ENCODE results near the gene DIDO1.

Gene DIDO1

DNA sequence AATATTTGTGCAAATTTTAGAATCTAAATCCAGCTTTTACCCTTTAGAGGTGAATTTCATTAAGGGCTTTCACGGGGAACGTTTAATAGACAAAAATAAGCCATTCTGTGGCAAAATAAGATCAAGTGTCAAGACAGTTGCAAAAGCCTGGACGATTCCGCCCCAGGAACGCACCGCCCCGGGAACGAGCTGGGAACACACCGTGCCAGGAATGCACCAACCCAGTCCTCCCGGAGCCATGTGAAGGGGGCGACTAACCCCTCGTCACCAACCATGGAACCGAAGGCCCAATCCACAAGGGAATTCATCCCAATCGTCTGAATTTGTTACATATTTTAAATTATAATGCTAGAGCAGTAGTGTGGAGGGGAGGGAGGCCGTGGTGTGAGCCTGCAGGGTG lies 43.9 kb downstream of the DIDO1 start:
- TF ChIP-seq EP300 (IDR thresholded peaks at IDR 0.05; ENCODE audit: borderline replicate concordance): no peak
- no peak for TF ChIP-seq EGR1 (IDR thresholded peaks at IDR 0.05)
- TF ChIP-seq CREB1 (IDR thresholded peaks at IDR 0.05; ENCODE audit: low read depth): no peak
- no peak for TF ChIP-seq NFIC (IDR thresholded peaks at IDR 0.05)
- TF ChIP-seq ZBTB7A (IDR thresholded peaks at IDR 0.05; ENCODE audit: low read depth): no peak
- no peak for TF ChIP-seq TCF12 (IDR thresholded peaks at IDR 0.05; ENCODE audit: low read depth)
- TF ChIP-seq YY1 (IDR thresholded peaks at IDR 0.05; ENCODE audit: low read depth): no peak
- TF ChIP-seq CEBPB (IDR thresholded peaks at IDR 0.05): no peak
- TF ChIP-seq TEAD4 (IDR thresholded peaks at IDR 0.05): no peak
- TF ChIP-seq FOXM1 (IDR thresholded peaks at IDR 0.05; ENCODE audit: borderline replicate concordance, low read depth): no peak
- no peak for TF ChIP-seq RAD21 (IDR thresholded peaks at IDR 0.05; ENCODE audit: low read depth)

DNA sequence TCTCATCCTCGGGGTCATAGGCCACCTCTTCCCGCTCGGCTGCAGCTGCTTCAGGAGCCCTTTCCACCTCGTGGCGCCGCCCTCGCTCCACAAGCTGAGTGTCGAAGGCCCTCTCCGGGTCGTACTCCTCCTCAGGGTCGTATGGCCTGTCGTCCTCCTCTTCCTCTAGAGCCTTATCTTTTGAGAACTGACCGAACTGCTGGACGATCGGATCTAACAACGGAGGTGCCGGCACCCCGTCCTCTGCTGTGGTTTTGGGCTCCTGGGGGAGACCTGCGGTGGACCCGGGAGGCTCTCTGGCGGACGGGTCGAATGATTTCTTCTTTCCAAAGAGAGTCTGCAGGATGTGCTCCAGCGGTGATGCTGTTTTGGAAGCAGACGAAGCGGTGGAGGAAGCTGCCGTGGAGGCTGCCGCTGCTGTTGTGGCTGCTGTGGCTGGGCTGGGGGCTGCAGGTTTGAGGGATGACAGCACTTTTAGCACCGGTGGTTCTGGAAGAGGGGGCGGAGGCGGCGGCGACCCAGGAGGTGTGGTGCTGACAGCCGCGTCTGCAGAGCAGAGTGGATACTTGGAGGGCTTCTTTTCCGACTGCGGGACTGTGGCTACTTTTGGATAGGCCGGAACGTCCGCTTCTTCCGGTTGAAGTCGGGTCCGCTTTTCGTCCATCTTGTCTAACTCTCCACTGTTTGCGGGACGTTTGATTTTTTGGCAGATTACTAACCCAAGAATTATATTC lies 44.5 kb downstream of the DIDO1 start:
- TF ChIP-seq CREB1 (IDR thresholded peaks at IDR 0.05; ENCODE audit: low read depth) (no peak), FOXM1 (IDR thresholded peaks at IDR 0.05; ENCODE audit: borderline replicate concordance, low read depth) (no peak), TEAD4 (IDR thresholded peaks at IDR 0.05) (no peak), EGR1 (IDR thresholded peaks at IDR 0.05) (no peak), RAD21 (IDR thresholded peaks at IDR 0.05; ENCODE audit: low read depth) (no peak), ZBTB7A (IDR thresholded peaks at IDR 0.05; ENCODE audit: low read depth) (no peak), NFIC (IDR thresholded peaks at IDR 0.05) (no peak), TAF1 (IDR thresholded peaks at IDR 0.05; ENCODE audit: low read depth) (no peak), EP300 (IDR thresholded peaks at IDR 0.05; ENCODE audit: borderline replicate concordance) (no peak), CEBPB (IDR thresholded peaks at IDR 0.05) (no peak)
- TF ChIP-seq, protein P1, sequence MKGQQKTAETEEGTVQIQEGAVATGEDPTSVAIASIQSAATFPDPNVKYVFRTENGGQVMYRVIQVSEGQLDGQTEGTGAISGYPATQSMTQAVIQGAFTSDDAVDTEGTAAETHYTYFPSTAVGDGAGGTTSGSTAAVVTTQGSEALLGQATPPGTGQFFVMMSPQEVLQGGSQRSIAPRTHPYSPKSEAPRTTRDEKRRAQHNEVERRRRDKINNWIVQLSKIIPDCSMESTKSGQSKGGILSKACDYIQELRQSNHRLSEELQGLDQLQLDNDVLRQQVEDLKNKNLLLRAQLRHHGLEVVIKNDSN (IDR thresholded peaks at IDR 0.05): no peak
- TF ChIP-seq, protein P2, sequence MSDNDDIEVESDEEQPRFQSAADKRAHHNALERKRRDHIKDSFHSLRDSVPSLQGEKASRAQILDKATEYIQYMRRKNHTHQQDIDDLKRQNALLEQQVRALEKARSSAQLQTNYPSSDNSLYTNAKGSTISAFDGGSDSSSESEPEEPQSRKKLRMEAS (IDR thresholded peaks at IDR 0.05): no peak
- TF ChIP-seq, protein P3, sequence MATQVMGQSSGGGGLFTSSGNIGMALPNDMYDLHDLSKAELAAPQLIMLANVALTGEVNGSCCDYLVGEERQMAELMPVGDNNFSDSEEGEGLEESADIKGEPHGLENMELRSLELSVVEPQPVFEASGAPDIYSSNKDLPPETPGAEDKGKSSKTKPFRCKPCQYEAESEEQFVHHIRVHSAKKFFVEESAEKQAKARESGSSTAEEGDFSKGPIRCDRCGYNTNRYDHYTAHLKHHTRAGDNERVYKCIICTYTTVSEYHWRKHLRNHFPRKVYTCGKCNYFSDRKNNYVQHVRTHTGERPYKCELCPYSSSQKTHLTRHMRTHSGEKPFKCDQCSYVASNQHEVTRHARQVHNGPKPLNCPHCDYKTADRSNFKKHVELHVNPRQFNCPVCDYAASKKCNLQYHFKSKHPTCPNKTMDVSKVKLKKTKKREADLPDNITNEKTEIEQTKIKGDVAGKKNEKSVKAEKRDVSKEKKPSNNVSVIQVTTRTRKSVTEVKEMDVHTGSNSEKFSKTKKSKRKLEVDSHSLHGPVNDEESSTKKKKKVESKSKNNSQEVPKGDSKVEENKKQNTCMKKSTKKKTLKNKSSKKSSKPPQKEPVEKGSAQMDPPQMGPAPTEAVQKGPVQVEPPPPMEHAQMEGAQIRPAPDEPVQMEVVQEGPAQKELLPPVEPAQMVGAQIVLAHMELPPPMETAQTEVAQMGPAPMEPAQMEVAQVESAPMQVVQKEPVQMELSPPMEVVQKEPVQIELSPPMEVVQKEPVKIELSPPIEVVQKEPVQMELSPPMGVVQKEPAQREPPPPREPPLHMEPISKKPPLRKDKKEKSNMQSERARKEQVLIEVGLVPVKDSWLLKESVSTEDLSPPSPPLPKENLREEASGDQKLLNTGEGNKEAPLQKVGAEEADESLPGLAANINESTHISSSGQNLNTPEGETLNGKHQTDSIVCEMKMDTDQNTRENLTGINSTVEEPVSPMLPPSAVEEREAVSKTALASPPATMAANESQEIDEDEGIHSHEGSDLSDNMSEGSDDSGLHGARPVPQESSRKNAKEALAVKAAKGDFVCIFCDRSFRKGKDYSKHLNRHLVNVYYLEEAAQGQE (IDR thresholded peaks at IDR 0.05; ENCODE audit: low read depth): no peak

DNA sequence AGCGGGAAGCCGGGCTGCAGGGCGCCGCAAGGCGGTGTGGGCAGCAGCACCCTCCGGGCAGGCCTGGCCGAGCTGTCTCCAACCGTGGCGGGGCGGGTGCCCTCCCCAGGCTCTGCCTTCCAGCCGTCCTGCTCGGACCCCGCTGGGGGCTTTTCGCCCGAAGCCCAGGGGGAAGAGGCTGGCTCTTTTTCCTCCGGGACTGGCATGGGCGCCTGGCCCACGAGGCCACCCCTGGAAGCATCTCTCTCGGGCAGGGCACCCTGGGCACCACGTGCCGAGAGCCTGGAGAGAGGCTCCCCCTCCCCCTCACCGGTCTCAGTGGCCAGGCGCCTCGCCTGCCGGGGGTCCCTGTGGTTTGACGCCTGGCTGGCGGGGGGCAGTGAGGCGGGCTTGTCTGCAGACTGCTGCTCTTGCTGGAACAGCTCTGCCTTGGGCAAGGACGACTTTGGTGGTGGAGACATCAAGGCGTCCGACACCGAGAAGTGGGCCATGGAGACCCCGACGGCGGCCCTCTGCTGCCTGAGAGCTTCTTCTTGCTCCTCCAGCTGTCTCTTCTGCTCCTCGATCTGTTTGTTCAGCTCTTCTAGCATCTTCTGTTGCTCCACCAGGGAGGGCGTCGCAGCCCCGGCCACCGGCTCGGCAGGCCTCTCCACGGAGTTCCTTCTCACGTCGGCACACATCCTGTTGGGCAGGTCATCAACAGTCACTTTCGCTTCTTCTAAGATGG lies 45.2 kb downstream of the DIDO1 start:
- TF ChIP-seq TAF1 (IDR thresholded peaks at IDR 0.05; ENCODE audit: low read depth) (no peak), ZBTB7A (IDR thresholded peaks at IDR 0.05; ENCODE audit: low read depth) (no peak)

DNA sequence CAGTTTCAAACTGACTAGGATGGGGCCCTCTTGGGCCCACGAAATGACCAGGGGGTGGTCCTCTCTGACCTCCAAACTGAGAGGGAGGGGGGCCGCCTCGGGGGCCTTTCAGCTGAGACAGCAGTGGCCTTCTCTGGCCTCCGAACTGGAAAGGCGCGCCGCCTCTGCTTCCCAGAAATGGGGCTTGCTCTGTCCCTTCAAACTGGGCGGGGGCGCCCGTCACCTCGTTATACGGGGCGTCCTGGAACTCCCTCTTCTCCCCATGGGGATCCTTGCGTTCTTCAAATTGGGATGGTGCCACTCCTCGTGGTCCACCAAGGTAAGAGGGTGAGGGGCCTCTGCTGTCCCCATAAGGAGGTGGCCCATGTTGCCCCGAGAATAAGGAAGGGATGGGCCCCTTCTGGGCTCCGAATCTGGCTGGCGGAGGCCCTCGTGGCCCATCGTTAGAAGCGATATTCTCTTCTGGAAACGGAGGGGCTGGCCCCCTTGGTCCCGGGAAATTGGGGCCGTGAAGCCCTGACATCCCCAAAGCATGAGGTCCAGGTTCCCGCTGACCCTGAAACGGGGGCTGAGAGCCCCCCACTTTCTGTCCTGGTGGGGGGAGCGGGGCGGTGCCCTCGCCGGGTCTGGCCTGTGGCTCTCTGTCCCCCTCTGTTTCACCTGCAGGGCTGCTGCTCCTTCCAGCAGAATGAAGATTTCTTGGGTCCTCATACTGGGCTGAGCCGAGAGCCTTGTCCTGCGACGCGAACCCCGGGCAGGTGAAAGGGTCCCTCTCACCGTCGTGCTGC lies 46.0 kb downstream of the DIDO1 start:
- TF ChIP-seq YY1 (IDR thresholded peaks at IDR 0.05; ENCODE audit: low read depth) (no peak), CREB1 (IDR thresholded peaks at IDR 0.05; ENCODE audit: low read depth) (no peak), TEAD4 (IDR thresholded peaks at IDR 0.05) (no peak), EP300 (IDR thresholded peaks at IDR 0.05; ENCODE audit: borderline replicate concordance) (no peak), FOXM1 (IDR thresholded peaks at IDR 0.05; ENCODE audit: borderline replicate concordance, low read depth) (no peak), NFIC (IDR thresholded peaks at IDR 0.05) (no peak), CEBPB (IDR thresholded peaks at IDR 0.05) (no peak), EGR1 (IDR thresholded peaks at IDR 0.05) (no peak), ZBTB7A (IDR thresholded peaks at IDR 0.05; ENCODE audit: low read depth) (no peak), TAF1 (IDR thresholded peaks at IDR 0.05; ENCODE audit: low read depth) (no peak), RAD21 (IDR thresholded peaks at IDR 0.05; ENCODE audit: low read depth) (no peak)
- TF ChIP-seq, protein P2 (IDR thresholded peaks at IDR 0.05): no peak
- TF ChIP-seq, protein P3 (IDR thresholded peaks at IDR 0.05; ENCODE audit: low read depth): no peak
- TF ChIP-seq, protein P1 (IDR thresholded peaks at IDR 0.05): no peak

Data from Ishikawa (cell line).